Left renal cortex interstitium (tissue), 4 donors: ENCODE measurements around the gene ZNF444. TPM values are rescaled to one million over a fixed set of nuclear protein-coding genes. Genes with fewer than 3 reads are reported as not detected.
A peak's percentile ranks its signal among the peaks of the same experiment; 100 is the strongest.
"Not testable (repeated sequence)": the region's sequence is repeated elsewhere in the genome, so short reads cannot be mapped to it uniquely, and the experiment has no call there.

Source experiments
- DNase-seq, 4 donors: peaks; one replicate each; pipeline ENCODE4 v3.0.0-alpha.2; 2013; ENCODE audit warnings: low read depth in 4 of 4, low spot score in 2 of 4, missing footprints in 1 of 4
- polyA plus RNA-seq, 4 donors: library from polyadenylated mRNA; unstranded; fragments of 120-200 nt; gene quantifications; one replicate each; pipeline ENCODE4 v1.2.1, GENCODE V29; 2013; ENCODE audit not compliant: insufficient read length in 4 of 4

ZNF444 gene
- polyA plus RNA-seq, 4 donors = 20.4 to 53.2 (median 33.8) TPM

DNA sequence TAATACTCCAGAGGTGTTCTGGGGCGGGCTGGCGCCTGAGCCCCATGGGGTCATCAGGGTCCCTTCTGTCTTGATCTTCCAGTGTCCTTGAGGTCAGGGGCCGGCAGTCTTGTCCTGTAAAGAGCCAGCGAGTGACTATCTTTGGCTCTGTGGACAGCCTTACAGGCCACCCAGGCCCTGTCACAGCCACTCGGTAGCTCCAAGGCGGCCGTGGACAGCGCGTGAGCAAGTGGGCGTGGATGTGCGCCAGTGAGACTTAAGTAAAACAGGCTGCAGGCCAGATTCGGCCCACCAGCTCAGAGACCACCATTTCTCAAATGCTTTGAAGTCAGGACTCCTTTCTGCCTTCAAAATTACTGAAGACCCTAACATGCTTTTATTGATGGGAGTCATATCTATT lies 3.7 kb downstream of the ZNF444 start:
- no peak for DNase-seq

DNA sequence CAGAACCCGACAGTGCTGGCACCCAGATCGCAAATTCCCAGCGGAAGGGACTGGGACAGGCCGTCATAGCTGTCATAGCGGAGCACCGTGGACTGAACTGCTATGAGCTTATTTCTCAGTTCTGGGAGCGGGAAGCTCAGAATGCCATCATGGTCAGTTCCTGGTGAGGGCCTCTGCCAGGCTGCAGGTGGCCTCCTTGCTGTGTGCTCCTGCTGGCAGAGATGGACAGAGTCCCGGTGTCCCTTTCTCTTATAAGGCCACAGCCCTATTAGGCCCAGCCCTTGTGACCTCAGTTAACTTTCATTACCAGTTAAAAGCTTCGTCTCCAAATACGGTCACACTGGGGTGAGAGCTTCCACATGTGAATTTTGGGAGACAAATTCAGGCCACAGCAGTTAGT lies 4.6 kb downstream of the ZNF444 start:
- DNase-seq = no peak

GRCh38 chr19:56146904-56147303 lies 5.8 kb downstream of the ZNF444 start:
- no peak for DNase-seq

- no peak for DNase-seq
These were observed 6.2 kb downstream of the ZNF444 start for GRCh38 chr19:56147307-56147706.

- DNase-seq = no peak
These were observed 7.0 kb downstream of the ZNF444 start for GRCh38 chr19:56148096-56148495.

DNA sequence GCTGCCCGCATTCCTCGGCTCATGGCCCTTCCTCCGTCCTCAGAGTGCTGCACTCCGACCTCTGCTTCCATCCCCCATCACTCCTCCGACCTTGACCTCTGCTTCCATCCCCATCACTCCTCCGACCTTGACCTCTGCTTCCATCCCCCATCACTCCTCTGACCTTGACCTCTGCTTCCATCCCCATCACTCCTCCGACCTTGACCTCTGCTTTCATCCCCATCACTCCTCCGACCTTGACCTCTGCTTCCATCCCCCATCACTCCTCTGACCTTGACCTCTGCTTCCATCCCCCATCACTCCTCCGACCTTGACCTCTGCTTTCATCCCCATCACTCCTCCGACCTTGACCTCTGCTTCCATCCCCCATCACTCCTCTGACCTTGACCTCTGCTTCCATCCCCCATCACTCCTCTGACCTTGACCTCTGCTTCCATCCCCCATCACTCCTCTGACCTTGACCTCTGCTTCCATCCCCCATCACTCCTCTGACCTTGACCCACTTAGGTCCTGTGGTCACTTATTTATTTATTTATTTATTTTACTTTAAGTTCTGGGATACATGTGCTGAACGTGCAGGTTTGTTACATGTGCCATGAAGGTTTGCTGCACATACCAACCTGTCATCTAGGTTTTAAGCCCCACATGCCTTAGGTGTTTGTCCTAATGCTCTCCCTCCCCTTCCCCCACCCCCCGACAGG lies 8.0 kb downstream of the ZNF444 start:
- not testable (repeated sequence) for DNase-seq

GRCh38 chr19:56149656-56150038 lies 8.6 kb downstream of the ZNF444 start:
- no peak for DNase-seq

DNA sequence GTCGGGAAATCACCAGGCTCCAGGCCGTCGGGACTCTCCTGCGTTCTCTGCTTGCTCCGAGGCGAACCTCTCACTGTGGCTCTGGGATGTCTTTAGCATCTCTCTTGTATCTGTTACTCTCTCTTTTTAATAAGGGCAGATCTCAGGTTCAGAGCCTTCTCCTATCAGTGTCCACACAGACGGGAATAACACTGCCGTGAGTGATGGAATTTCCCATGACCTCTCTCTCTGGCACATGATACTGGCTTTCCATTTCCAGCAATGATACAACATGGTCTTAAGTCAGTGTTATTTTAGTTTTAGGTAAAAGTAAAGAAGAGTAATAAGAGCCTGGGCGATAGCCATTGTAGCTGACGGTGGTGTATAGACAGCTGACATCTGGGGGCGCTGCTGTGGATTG lies 9.3 kb downstream of the ZNF444 start:
- no peak for DNase-seq

DNA sequence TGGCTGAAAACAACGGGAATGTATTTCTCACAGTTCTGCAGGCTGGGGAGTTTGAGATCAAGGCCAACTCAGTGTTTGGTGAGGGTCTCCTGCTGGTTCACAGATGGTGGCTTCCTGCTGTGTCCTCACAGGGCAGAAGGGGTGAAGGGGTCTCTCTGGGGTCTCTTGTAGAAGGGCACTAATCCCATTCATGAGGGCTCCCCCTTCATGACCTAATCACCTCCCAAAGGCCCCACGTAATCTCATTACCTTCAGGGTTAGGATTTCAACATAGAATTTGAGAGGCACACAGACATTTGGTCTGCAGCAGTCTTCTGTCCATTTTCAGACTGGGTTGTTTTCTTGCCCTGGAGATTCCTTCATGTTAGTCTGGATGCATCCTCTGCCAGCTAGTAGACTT lies 11.6 kb downstream of the ZNF444 start:
- no peak for DNase-seq

- no peak for DNase-seq
These were observed 12.4 kb downstream of the ZNF444 start for GRCh38 chr19:56153507-56153906.

- DNase-seq = no peak
These were observed 14.1 kb downstream of the ZNF444 start for GRCh38 chr19:56155124-56155687.

- DNase-seq = no peak
These were observed 15.7 kb downstream of the ZNF444 start for GRCh38 chr19:56156768-56157167.

- no peak for DNase-seq
These were observed 17.2 kb downstream of the ZNF444 start for GRCh38 chr19:56158170-56158757.

- DNase-seq = no peak
These were observed 18.0 kb downstream of the ZNF444 start for GRCh38 chr19:56159009-56159559.

DNA sequence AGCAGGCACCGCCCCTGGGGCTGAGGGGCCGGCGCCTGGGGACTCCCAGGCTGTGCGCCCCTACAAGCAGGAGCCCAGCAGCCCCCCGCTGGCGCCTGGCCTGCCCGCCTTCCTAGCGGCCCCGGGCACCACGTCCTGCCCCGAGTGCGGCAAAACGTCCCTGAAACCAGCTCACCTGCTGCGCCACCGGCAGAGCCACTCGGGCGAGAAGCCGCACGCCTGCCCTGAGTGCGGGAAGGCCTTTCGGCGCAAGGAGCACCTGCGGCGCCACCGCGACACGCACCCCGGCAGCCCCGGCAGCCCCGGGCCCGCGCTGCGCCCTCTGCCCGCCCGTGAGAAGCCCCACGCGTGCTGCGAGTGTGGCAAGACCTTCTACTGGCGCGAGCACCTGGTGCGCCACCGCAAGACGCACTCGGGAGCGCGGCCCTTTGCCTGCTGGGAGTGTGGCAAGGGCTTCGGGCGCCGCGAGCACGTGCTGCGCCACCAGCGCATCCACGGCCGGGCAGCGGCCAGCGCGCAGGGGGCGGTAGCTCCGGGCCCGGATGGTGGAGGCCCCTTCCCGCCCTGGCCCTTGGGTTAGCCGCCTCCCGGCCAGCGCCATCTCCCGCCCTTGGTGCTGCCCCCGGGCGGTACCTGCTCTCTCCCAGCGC lies 18.7 kb downstream of the ZNF444 start:
- DNase-seq = no peak

DNA sequence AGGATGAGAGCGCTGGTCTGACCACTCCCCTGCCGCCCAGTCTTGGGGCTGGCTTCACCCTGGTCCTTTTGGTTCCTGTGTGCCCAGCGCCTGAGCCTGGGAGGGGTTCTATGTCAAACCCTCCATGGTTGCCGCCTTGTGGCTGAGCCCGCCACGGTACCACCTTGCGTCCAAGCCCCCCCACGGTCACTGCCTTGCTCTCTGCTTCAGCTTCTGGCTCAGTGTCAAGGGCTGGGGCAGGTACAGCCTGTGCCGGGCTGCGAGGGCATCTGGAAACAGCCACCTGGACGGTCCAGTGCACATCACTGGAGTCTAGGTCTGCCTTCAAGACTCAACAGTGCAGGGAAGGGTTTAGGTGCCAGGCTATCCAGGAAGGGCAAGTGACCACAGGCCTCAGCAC lies 20.4 kb downstream of the ZNF444 start:
- no peak for DNase-seq

DNA sequence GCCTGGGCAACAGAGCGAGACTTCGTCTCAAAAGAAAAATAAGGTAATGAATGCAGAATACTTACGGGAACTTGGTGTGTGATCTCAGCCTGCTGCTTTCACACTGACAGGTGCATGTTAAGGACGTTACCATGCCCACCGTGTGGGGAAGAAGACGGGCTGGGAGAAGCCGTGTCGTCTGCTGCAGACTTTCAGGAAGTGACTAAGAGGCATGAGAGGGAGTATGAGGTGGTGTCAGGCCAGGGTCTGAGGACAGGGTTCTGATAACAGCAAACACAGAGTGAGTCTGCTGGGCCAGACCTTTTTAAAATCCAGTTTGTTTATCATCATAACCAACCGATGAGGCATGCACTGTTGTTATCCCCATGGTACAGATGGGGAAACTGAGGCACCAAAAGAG lies 21.2 kb downstream of the ZNF444 start:
- DNase-seq = no peak

DNA sequence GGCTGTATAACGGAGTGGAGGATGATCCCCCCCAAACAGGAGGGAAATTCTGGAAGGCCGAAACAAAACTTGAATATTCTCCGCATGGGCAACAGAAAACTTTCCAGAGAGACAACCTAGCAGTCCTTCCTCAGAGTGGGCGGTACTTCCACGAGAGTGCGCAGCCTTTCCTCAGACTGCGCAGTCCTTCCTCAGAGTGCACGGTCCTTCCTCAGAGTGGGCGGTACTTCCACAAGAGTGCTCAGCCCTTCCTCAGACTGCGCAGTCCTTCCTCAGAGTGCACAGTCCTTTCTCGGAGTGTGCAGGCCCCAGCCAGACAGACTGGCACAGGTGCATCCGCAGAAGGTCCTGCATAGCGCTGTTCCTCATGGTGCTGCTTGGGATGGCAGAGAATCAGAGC lies 22.0 kb downstream of the ZNF444 start:
- no peak for DNase-seq

GRCh38 chr19:56167064-56167578 lies 26.0 kb downstream of the ZNF444 start:
- peak in 2 of 4 donors; percentile 24 for DNase-seq

DNA sequence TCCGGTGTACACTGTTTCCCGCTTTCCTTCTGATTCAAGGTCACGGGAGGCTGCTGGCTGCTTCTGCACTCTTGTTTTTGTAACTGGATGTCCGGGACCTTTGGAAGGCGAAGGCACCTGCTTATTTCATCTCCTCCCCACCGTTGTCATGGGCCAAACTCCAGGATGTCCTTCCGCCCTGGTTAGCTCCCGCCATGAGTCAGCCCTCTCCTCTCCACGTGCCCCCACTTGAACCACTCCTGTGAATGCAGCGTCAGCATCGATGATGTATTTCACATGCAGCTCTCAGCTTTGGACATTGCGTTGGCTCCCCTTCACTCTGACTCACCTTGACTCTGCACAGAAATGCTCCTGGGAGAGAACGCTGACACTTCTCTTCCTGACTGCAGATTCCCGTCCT lies 29.2 kb downstream of the ZNF444 start:
- DNase-seq = no peak

- DNase-seq = no peak
These were observed 33.0 kb downstream of the ZNF444 start for GRCh38 chr19:56174086-56174485.
